NCI-H1694 treated with DMSO at 0.1 percent for 48 hours (cell line): ENCODE results near the gene PIAS3.

Source experiments
- DNase-seq: peaks from one replicate; lab custom pipeline; 2025; lab: John Stamatoyannopoulos, UW

PIAS3 gene

GRCh38 chr1:145858901-145859490 is at the start of gene PIAS3:
Gene PIAS3 (minus strand): TSS chr1:145859081. CDS start chr1:145858990, 91 bp downstream.
- peak; percentile 76 for DNase-seq

GRCh38 chr1:145908653-145909052 is 49.8 kb upstream of the PIAS3 start:
- DNase-seq = no peak

DNA sequence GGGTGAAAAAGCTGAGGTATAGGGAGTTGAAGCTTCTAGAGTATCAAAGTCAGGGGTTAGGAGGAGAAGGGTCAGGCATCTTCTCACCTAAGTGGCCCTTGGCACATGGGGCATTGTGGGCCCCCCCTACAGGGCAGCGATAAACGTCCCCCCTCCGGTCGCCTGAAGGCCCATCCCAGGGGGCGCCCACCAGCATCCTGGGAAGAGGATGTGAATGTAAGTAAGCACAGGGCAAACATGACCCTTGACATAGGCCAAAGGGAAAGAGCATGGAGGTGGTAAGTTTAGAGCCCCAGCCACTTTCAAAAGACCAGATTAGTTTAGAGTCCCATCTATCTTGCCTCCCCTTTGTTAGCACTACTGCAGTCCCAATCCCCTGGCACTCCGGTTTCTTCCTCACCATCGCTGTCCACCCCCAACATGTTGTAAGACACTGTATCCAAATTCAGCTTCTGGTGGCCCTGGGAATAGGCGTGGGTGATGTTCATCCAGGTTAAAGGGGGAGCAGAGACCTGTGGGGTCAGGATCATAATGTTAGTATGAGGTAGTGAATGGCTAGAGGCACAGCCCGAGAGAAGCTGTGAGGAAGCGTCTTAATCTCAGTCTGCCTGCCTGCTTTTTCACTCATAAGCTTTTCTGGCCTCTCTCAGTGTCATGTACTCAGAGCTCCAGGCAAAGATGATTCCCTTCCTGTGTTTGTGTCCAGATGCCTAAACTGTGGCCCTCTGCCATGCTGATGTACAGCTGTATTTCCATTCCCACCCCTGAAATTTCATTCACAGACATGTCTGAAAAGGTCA is 48.3 kb upstream of the PIAS3 start:
- no peak for DNase-seq

- DNase-seq = no peak
These were observed 42.6 kb upstream of the PIAS3 start for GRCh38 chr1:145901312-145902021.

GRCh38 chr1:145898756-145899155 is 39.9 kb upstream of the PIAS3 start:
- no peak for DNase-seq

DNA sequence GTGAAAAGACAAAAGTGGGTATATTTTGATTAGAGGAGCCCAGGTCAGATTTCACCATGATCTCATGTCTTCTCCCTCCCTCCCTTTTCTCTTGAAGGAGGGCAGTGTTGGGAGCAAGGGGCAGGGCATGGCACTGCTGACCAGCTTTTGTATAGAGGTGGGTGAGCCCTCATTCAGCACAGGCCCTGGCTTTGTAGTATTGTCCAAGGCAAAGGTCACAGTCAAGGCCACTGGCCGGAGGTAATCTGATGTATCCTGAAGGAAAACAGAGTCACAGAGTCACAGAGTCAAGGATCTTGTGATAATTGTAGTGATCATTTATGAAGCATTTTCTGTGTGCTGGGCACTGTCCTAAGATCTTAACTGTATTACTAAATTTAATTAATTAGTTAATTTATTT is 39.1 kb upstream of the PIAS3 start:
- no peak for DNase-seq

DNA sequence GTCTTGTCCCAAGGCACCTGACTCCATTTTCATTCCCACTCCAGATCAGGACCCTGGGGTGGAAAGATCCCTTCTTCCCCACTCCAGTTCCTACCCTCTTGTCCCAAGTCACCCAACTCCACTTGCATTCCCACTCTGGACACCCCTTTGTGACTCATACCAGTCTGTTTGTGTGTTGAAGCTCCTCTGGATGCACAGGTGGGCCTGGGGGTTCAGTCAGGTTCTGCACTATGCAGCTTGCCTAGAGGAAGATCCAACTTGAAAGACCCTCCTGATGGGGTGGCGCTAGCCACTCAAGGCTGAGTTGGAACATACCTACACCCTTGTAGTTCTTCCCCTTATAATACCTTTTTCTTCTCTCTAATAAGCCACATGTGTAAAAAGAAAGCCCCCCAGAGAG is 36.6 kb upstream of the PIAS3 start:
- no peak for DNase-seq

- DNase-seq = no peak
These were observed 34.6 kb upstream of the PIAS3 start for GRCh38 chr1:145893306-145894055.

DNA sequence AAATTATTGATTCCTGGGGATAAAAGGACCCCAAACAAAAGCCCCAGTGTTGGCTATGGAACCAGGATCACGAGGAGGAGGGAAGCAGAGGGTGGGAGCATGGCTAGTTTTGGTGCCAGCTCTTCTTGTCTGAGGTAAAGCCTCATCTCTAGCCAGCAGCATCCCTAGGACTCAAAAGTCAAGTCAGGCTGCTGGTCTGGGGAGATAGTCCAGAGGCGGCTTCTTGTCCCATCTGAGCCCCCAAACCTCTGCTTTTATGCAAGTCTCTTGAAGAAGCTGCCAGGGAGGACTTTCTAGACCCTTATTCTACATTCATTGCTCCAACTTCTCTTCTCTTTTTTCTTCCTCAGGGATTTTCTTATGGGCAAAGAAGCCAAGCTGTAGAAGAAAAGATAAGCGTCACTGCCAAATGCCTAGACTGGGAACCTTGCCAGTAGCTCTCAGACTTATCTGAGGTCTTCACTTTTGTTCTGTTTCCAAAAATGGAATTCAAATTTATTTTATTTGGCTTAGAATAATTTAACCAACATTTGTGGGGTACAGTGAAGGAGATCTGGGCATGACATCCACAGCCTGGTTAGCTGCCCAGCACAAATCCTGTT is 33.7 kb upstream of the PIAS3 start:
- no peak for DNase-seq

- DNase-seq = peak; percentile 95
These were observed 33.0 kb upstream of the PIAS3 start for GRCh38 chr1:145891587-145892485.

DNA sequence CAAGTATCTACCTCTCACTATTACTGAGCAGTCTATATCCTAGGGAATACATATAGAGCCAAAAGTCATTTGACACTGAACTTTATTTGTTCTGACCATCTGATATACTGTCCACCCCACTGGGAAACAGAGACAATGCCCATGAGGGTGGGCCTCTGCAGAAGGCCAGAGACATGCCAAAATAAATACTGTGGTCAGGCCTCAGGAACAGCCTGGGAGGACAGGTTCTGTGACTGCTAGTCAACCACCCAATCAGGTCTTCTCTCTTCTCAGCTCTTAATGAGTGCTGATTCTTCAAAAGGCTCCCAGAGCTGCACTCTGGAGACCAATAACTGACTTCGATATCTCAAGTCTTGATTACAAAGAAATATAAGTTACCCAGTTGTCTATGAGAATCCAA is 32.3 kb upstream of the PIAS3 start:
- DNase-seq = no peak

GRCh38 chr1:145889722-145890121 is 30.8 kb upstream of the PIAS3 start:
- no peak for DNase-seq

GRCh38 chr1:145887631-145888030 is 28.8 kb upstream of the PIAS3 start:
- no peak for DNase-seq

DNA sequence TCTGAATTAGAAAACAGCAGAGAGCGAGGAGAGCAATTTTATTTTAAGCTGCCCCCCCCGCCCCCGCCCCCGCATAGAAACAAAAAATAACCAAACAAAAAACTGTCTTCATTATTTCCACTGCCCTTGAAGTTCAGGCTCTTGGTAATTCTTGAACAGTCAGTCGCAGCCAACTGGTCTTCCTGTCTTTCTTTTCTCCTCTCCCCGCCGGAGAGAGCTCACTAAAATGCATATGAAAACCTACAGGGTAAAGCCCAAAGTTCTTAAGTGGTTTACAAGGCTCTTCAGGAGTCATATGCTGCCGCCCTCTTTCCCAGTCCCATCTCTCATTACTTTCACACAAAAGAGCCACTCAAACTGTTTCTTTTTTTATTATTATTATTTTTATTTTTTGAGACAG is 27.9 kb upstream of the PIAS3 start:
- no peak for DNase-seq

- DNase-seq = no peak
These were observed 27.5 kb upstream of the PIAS3 start for GRCh38 chr1:145886390-145886789.

- DNase-seq = peak; percentile 60
These were observed 26.9 kb upstream of the PIAS3 start, which contains the start of gene ANKRD35 for GRCh38 chr1:145885738-145886287. Gene ANKRD35 (minus strand): TSS chr1:145885866. CDS start chr1:145885758, 108 bp downstream.

GRCh38 chr1:145884675-145885074 is 25.8 kb upstream of the PIAS3 start:
- DNase-seq = no peak

- no peak for DNase-seq
These were observed 20.9 kb upstream of the PIAS3 start for GRCh38 chr1:145879775-145880174.

DNA sequence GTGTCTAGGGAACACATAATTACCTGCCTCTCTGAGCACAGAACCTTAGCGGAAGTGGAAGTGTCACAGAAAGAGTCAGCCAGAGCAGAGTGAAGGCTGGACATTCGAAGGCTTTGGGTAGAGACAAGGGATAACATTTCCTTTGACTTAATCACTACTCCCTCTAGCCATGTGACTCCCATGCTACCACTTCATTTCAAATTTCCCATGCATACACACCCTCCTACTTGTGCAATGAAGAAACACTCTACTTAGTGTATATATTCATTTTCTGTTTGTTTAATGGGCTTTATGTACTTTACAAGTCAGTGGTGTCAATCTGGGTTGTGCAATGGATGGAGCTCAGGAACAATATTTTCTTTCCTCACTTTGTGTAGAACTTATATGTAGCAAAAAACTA is 19.8 kb upstream of the PIAS3 start:
- no peak for DNase-seq

DNA sequence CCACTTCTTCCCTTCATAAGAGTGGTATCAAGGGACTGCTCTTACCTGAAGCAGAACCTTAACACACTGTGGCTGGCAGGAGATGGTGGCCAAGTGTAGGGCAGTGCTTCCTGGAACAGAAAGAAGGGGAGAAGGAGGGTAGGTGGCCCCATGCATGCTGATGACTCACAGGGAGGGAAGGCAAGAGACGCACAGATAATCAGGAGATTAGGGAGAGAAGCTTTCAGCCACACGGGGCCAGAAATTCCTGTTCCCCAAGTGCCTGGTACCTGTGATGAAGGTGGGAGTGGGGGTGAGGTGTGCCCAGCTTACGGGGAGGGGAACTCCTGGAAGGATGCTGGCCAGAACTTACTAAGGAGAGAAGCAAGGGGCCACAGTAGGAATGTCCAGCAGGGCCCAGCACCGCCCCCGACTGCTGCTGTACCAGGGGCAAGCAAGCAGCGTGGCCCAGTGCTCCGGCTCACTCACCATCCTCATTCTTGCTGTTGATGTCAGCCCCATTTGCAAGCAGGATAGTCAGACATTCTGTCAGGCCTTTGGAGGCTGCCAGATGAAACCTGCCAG is 19.1 kb upstream of the PIAS3 start:
- DNase-seq = no peak
